Loucy (cell line): ENCODE results near the gene FASLG.

Source experiments
- CTCF ChIP-seq: fragments of 200-600 bp; sonication (generic); conservative IDR thresholded peaks from 2 replicates; pipeline ENCODE4 v1.5.1; 2014; ENCODE audit warnings: mild to moderate bottlenecking, antibody characterized with exemption, low read length
- EZH2phosphoT487 ChIP-seq: fragments of 200-600 bp; IDR thresholded peaks from 2 replicates; pipeline ENCODE4 v1.6.1; 2018; ENCODE audit warnings: antibody characterized with exemption, mild to moderate bottlenecking, moderate library complexity, borderline replicate concordance

GRCh38 chr1:172704420-172705210 lies 45.7 kb downstream of the FASLG start:
- no peak for TF ChIP-seq CTCF
- no peak for TF ChIP-seq EZH2phosphoT487
